GM12864 (cell line): ENCODE results near the gene WWOX.

ENCODE experiments used
- DNase-seq: peaks from one replicate; pipeline ENCODE4 v3.0.0-alpha.2; 2011; ENCODE audit warnings: low read depth
- H3K4me3 ChIP-seq: 2 replicates; pipeline ENCODE4 v1.5.1; 2011; ENCODE audit warnings: mild to moderate bottlenecking, low read depth, low read length, control low read depth
- CTCF ChIP-seq: IDR thresholded peaks from 2 replicates; pipeline ENCODE4 v1.5.1; 2011; ENCODE audit warnings: low read depth, mild to moderate bottlenecking, moderate library complexity, low read length, control low read depth, inconsistent platforms; ENCODE audit errors: missing control alignments

The WWOX gene

DNA sequence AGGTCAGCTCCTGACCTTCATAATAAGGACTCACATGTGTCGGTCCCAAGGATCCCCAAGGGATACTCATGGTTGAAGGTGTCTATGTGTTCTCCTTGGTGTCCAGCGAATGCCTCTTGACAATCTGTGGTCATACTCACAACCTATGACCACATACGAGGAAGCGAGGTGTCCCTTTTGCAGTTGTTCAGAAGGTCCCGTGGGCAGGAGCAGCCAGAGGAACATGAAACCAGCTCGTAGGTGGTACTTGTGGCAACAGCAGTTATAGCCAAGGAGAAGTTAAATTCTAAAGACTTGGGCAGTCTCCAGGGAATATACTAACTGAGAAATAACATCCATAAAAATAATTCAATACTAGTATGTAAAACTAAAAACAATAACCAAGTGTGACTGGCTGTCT, 685.3 kb downstream of the WWOX start:
- no peak overlapping the region for H3K4me3 ChIP-seq
- DNase-seq, result no peak
- TF ChIP-seq CTCF, result no peak

- no peak overlapping the region for H3K4me3 ChIP-seq
- no peak for DNase-seq
- TF ChIP-seq CTCF, result no peak
These were observed 685.8 kb downstream of the WWOX start for GRCh38 chr16:78785218-78785617.

- DNase-seq, result no peak
- no peak for TF ChIP-seq CTCF
- H3K4me3 ChIP-seq, result no peak overlapping the region
These were observed 687.2 kb downstream of the WWOX start for GRCh38 chr16:78786635-78787034.

- no peak for TF ChIP-seq CTCF
- H3K4me3 ChIP-seq, result no peak overlapping the region
- DNase-seq, result no peak
These were observed 688.8 kb downstream of the WWOX start for GRCh38 chr16:78788276-78788675.

- no peak overlapping the region for H3K4me3 ChIP-seq
- no peak for TF ChIP-seq CTCF
- DNase-seq, result no peak
These were observed 689.2 kb downstream of the WWOX start for GRCh38 chr16:78788696-78789095.

- no peak for TF ChIP-seq CTCF
- DNase-seq, result no peak
- no peak overlapping the region for H3K4me3 ChIP-seq
These were observed 690.1 kb downstream of the WWOX start for GRCh38 chr16:78789561-78789960.

GRCh38 chr16:78791011-78791410, 691.6 kb downstream of the WWOX start:
- no peak for TF ChIP-seq CTCF
- no peak for DNase-seq

More at GRCh38 chr16:78791011-78791410, 691.6 kb downstream of the WWOX start:
- H3K4me3 ChIP-seq, result no peak overlapping the region
